Endothelial cell (in vitro differentiated cells): ENCODE results near the gene TREML2. TPM values are rescaled to one million over a fixed set of nuclear protein-coding genes. Genes with fewer than 3 reads are reported as not detected.

Experiments
- DNase-seq: peaks from one replicate; pipeline ENCODE4 v3.0.0; 2021; ENCODE audit warnings: low spot score
- H3K27ac Mint-ChIP-seq: one replicate; pipeline ENCODE4 v1.8.0; 2021; ENCODE audit warnings: mixed read lengths, inconsistent platforms; ENCODE audit not compliant: unreplicated experiment
- H3K27me3 Mint-ChIP-seq: one replicate; pipeline ENCODE4 v1.8.0; 2021; ENCODE audit warnings: mild to moderate bottlenecking, moderate library complexity, mixed read lengths, inconsistent platforms; ENCODE audit not compliant: unreplicated experiment
- H3K36me3 Mint-ChIP-seq: one replicate; pipeline ENCODE4 v1.8.0; 2021; ENCODE audit warnings: mild to moderate bottlenecking, low read depth, mixed read lengths, inconsistent platforms; ENCODE audit not compliant: unreplicated experiment
- H3K4me1 Mint-ChIP-seq: one replicate; pipeline ENCODE4 v1.8.0; 2021; ENCODE audit warnings: mild to moderate bottlenecking, mixed read lengths, inconsistent platforms; ENCODE audit not compliant: unreplicated experiment
- H3K4me3 Mint-ChIP-seq: one replicate; pipeline ENCODE4 v1.8.0; 2021; ENCODE audit warnings: mild to moderate bottlenecking, mixed read lengths, inconsistent platforms; ENCODE audit not compliant: unreplicated experiment
- H3K9me3 Mint-ChIP-seq: one replicate; pipeline ENCODE4 v1.8.0; 2021; ENCODE audit warnings: mixed read lengths, inconsistent platforms; ENCODE audit not compliant: unreplicated experiment
- CTCF ChIP-seq: fragments of 200-600 bp; sonication (generic); IDR thresholded peaks from one replicate; pipeline ENCODE4 v1.5.0; 2021; ENCODE audit warnings: antibody characterized with exemption; ENCODE audit not compliant: unreplicated experiment
- total RNA-seq: library from RNA; stranded (reverse); fragmentation: NEBNext Ultra II Directional; extraction: Animal tissue kit (Norgen Biotek cat#: 25700); gene quantifications from one replicate; pipeline ENCODE4 v1.2.1, GENCODE V29; 2021; ENCODE audit not compliant: unreplicated experiment

The TREML2 gene
- total RNA-seq, 1 donor from 2014 or later: 0.10 TPM

DNA sequence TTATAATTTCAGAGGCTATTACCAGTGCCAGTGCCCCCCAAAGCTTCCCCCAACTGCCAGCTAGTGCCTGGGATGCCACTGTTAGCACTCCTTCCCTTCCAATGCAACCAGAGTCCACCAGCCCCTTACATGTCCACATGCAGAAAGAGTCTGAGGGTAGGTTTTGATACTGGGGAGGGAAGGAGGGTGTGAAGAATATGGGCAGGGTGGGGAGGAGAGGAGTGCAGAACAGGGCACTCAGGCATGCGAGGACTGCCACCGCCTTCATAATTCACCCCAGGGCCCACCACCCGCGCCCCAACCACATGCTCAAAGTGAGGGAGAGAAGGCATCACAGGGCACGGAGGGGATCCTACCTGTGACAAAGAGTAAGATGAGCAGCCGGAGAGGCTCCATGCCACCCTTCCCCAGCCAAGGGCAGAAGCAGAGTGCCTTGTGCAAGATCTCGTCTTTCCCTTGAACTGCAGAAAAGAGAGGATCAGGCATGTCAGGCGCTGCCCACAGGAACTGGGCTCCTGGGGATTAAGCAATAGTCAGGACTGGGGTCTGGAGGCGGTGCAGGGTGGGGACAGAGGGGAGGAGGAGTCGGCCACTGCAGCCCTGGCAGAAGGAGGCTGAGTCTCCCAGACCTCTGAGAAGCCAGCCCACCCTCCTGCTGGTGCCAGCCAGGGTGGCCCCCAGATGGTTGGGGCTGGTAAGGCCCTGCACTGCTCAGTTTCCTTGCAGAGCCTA is 38.1 kb downstream of the TREML2 start, which contains the start of gene TREM2:
TSS of gene TREM2 (minus strand) at position 430 of the 732 bp plus-strand sequence. CDS start at position 396, 34 bp downstream.
- Mint-ChIP-seq H3K27ac (no peak within 1 kb of the TSS), H3K4me1 (no peaks in the 10 kb centered on the region), H3K36me3 (peaks cover 2% of the 10 kb centered on the region), H3K27me3 (peaks cover 13% of the 10 kb centered on the region), H3K4me3 (no peak within 1 kb of the TSS), H3K9me3 (no peaks in the 10 kb centered on the region)
- TF ChIP-seq CTCF: no peak
- DNase-seq: no peak

- Mint-ChIP-seq H3K4me1 (no peaks in the 10 kb centered on the region), H3K9me3 (no peaks in the 10 kb centered on the region), H3K27ac (no peak overlapping the region), H3K36me3 (peaks cover 2% of the 10 kb centered on the region), H3K27me3 (peaks cover 11% of the 10 kb centered on the region), H3K4me3 (no peak overlapping the region)
- TF ChIP-seq CTCF: no peak
- DNase-seq: no peak
Measured at GRCh38 chr6:41161851-41162552, 38.9 kb downstream of the TREML2 start.

- Mint-ChIP-seq H3K9me3 (no peaks in the 10 kb centered on the region), H3K4me3 (no peak overlapping the region), H3K36me3 (peaks cover 2% of the 10 kb centered on the region), H3K27ac (no peak overlapping the region), H3K27me3 (peaks cover 11% of the 10 kb centered on the region), H3K4me1 (no peaks in the 10 kb centered on the region)
- TF ChIP-seq CTCF: no peak
- no peak for DNase-seq
Measured at GRCh38 chr6:41161380-41161779, 39.6 kb downstream of the TREML2 start.

GRCh38 chr6:41160933-41161332 is 40.0 kb downstream of the TREML2 start:
- H3K4me1 Mint-ChIP-seq: no peaks in the 10 kb centered on the region
- no peaks in the 10 kb centered on the region for H3K9me3 Mint-ChIP-seq
- no peak for DNase-seq
- peaks cover 11% of the 10 kb centered on the region for H3K27me3 Mint-ChIP-seq
- no peak overlapping the region for H3K27ac Mint-ChIP-seq
- peaks cover 2% of the 10 kb centered on the region for H3K36me3 Mint-ChIP-seq
- H3K4me3 Mint-ChIP-seq: no peak overlapping the region
- TF ChIP-seq CTCF: no peak

DNA sequence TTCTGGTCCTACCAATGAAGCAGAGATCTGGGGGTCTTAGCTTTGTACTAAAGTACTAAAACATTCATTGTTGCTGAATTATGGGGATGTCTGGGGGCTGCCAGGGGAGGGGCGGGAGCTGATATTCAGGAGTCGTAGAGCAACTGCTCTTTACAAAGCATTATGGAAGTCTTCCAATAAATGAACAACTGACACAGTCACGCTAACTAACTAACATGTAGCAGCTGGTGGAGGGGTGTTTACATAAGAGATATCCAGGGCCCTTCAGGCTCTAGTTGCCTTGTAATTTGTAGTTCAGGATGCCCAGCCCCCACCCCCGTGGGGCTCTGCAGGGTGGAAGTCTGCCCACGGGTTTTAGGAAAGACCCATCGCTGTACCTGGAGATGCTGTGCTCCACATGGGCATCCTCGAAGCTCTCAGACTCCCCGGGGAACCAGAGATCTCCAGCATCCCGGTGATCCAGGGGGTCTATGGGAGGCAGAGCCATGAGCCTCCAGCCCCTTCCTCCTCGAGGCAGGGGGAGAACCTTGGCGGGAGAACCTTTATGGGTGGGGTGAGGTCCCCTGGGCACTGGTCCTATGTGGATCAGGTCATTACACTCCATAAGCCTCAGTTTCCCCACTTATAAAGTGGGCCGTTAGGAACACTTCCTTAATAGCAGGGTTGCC is 41.4 kb downstream of the TREML2 start:
- Mint-ChIP-seq H3K27ac (no peak overlapping the region), H3K4me1 (peaks cover 3% of the 10 kb centered on the region), H3K9me3 (no peaks in the 10 kb centered on the region), H3K27me3 (peaks cover 11% of the 10 kb centered on the region), H3K4me3 (no peak overlapping the region), H3K36me3 (peaks cover 2% of the 10 kb centered on the region)
- DNase-seq: no peak
- TF ChIP-seq CTCF: no peak
